Endodermal cell (in vitro differentiated cells): ENCODE measurements around the gene ETNK1. TPM values are rescaled to one million over a fixed set of nuclear protein-coding genes. Genes with fewer than 3 reads are reported as not detected.

Experiments used
- DNase-seq: peaks from one replicate; pipeline ENCODE4 v3.0.0-alpha.2; 2017
- H3K27ac ChIP-seq: 2 replicates; pipeline ENCODE4 v1.5.1; 2013; ENCODE audit warnings: mild to moderate bottlenecking, low read depth, low read length, moderate library complexity
- H3K27me3 ChIP-seq: 2 replicates; pipeline ENCODE4 v1.6.1; 2013; ENCODE audit warnings: mild to moderate bottlenecking, low read length, moderate library complexity; ENCODE audit not compliant: insufficient read depth, control insufficient read depth, poor library complexity, severe bottlenecking
- H3K36me3 ChIP-seq: 2 replicates; pipeline ENCODE4 v1.7.0; 2013; ENCODE audit warnings: mild to moderate bottlenecking, low read length, moderate library complexity; ENCODE audit not compliant: control insufficient read depth, insufficient read depth
- H3K4me1 ChIP-seq: one replicate; pipeline ENCODE4 v1.7.0; 2013; ENCODE audit warnings: low read length; ENCODE audit not compliant: control insufficient read depth, insufficient read depth
- H3K4me3 ChIP-seq: 2 replicates; pipeline ENCODE4 v1.5.1; 2013; ENCODE audit warnings: mild to moderate bottlenecking, low read length, moderate library complexity
- H3K9ac ChIP-seq: 2 replicates; pipeline ENCODE4 v1.6.1; 2013; ENCODE audit warnings: mild to moderate bottlenecking, low read length, moderate library complexity; ENCODE audit not compliant: poor library complexity, severe bottlenecking; ENCODE audit errors: extremely low read depth
- H3K9me3 ChIP-seq: 2 replicates; pipeline ENCODE4 v1.6.1; 2013; ENCODE audit warnings: mild to moderate bottlenecking, low read length, moderate library complexity; ENCODE audit not compliant: control insufficient read depth
- H3K27ac Mint-ChIP-seq: 2 replicates; pipeline ENCODE4 v1.8.0; 2020; ENCODE audit warnings: mixed read lengths
- H3K27me3 Mint-ChIP-seq: 2 replicates; pipeline ENCODE4 v1.8.0; 2021; ENCODE audit warnings: mild to moderate bottlenecking, mixed read lengths; ENCODE audit not compliant: insufficient read depth
- H3K36me3 Mint-ChIP-seq: 2 replicates; pipeline ENCODE4 v1.8.0; 2020; ENCODE audit warnings: low read depth, mixed read lengths
- H3K4me1 Mint-ChIP-seq: 2 replicates; pipeline ENCODE4 v1.8.0; 2020; ENCODE audit warnings: mixed read lengths
- H3K4me3 Mint-ChIP-seq: 2 replicates; pipeline ENCODE4 v1.8.0; 2020; ENCODE audit warnings: mild to moderate bottlenecking, moderate library complexity, mixed read lengths
- H3K9me3 Mint-ChIP-seq: 2 replicates; pipeline ENCODE4 v1.8.0; 2020; ENCODE audit warnings: mild to moderate bottlenecking, mixed read lengths
- CTCF ChIP-seq: fragments of 200-600 bp; sonication (generic); conservative IDR thresholded peaks from 2 replicates; pipeline ENCODE4 v1.5.0; 2021; ENCODE audit warnings: antibody characterized with exemption, mild to moderate bottlenecking
- WGBS, 2 experiments: methylation state at CpG; one replicate each; pipeline versions ENCODE4 v1.1.5 to v1.1.7; 2013; ENCODE audit warnings: missing lambda C conversion rate in 2 of 2, mixed read lengths in 1 of 2; ENCODE audit not compliant: insufficient coverage in 1 of 2, insufficient read length in 1 of 2; 5-methylcytosine and 5-hydroxymethylcytosine counted together
- total RNA-seq, 2 donors: library from RNA; stranded (reverse); fragmentation: NEBNext Ultra II Directional in 1 of 2; extraction: Animal tissue kit (Norgen Biotek cat#: 25700) in 1 of 2; gene quantifications; 2 replicates in 1 of 2; 3 replicates in 1 of 2; pipeline ENCODE4 v1.2.1, GENCODE V29; 2021

The ETNK1 gene
- total RNA-seq, 2 donors from 2014 or later, result 84.9 to 187 TPM

DNA sequence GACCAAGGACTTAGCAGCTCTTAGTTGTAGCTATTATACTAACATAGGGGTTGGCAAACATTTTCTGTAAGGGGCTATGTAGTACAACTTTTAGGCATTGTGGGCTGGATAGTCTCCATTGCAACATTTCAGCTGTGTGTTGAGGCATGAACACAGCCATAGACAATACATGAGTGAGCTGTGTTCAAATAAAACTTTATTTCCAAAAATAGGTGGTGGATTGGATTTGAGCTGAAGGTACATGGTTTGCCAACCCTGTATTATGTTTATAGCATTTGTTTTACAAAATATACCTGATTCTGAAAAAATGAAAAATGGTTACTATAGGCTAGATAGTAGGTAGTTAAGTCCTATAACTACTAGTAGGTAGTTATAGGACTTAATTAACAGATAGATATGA, 40.5 kb downstream of the ETNK1 start:
- Mint-ChIP-seq H3K36me3 (peaks cover 40% of the 10 kb centered on the region), H3K4me3 (no peak overlapping the region), H3K27ac (no peak overlapping the region), H3K9me3 (no peaks in the 10 kb centered on the region), H3K27me3 (no peaks in the 10 kb centered on the region), H3K4me1 (peaks cover 2% of the 10 kb centered on the region)
- no peaks in the 10 kb centered on the region for H3K9me3 ChIP-seq
- no peaks in the 10 kb centered on the region for H3K4me1 ChIP-seq
- H3K36me3 ChIP-seq, result peaks cover 73% of the 10 kb centered on the region
- H3K4me3 ChIP-seq, result no peak overlapping the region
- no peaks in the 10 kb centered on the region for H3K27me3 ChIP-seq
- H3K9ac ChIP-seq, result no peak overlapping the region
- H3K27ac ChIP-seq, result no peak overlapping the region
- no peak for DNase-seq
- TF ChIP-seq CTCF, result no peak

DNA sequence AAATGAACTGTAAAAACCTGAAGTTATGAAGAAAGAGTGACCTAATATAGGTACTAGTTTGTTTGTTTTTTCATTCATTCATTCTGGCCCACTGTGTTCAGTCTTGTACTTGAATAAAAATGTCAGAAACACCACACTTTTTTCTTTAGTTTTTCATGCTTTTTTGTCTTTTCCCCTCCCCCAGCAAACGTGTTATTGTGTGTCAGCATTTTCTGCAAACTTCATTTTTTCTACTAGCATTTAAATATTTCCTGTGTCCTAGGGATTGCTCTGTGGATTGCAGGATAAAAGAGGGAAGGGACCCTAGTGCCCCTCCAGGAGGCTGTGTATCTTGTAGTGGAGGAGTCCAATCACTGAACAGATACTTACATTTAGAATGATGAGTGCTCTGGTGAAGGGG, 42.2 kb downstream of the ETNK1 start:
- Histone ChIP-seq H3K36me3 (peaks cover 73% of the 10 kb centered on the region), H3K9ac (no peak overlapping the region), H3K27me3 (no peaks in the 10 kb centered on the region), H3K27ac (no peak overlapping the region), H3K9me3 (no peaks in the 10 kb centered on the region), H3K4me3 (no peak overlapping the region), H3K4me1 (no peaks in the 10 kb centered on the region)
- Mint-ChIP-seq H3K9me3 (no peaks in the 10 kb centered on the region), H3K36me3 (peaks cover 39% of the 10 kb centered on the region), H3K27ac (peak overlapping the region; percentile 15), H3K4me1 (peaks cover 2% of the 10 kb centered on the region), H3K27me3 (no peaks in the 10 kb centered on the region), H3K4me3 (no peak overlapping the region)
- WGBS, 2 experiments, result no CpG with 5 or more reads among the region's 1 CpG
- no peak for DNase-seq
- TF ChIP-seq CTCF, result no peak

- no peak overlapping the region for H3K4me3 ChIP-seq
- no peak for DNase-seq
- H3K36me3 ChIP-seq, result peaks cover 74% of the 10 kb centered on the region
- Mint-ChIP-seq H3K27me3 (no peaks in the 10 kb centered on the region), H3K4me1 (peaks cover 2% of the 10 kb centered on the region), H3K9me3 (no peaks in the 10 kb centered on the region), H3K4me3 (no peak overlapping the region), H3K36me3 (peaks cover 46% of the 10 kb centered on the region), H3K27ac (no peak overlapping the region)
- H3K27me3 ChIP-seq, result no peaks in the 10 kb centered on the region
- no peak overlapping the region for H3K9ac ChIP-seq
- no peak overlapping the region for H3K27ac ChIP-seq
- H3K9me3 ChIP-seq, result no peaks in the 10 kb centered on the region
- TF ChIP-seq CTCF, result no peak
- H3K4me1 ChIP-seq, result no peaks in the 10 kb centered on the region
- 96 to 100% methylated on average over 4 to 6 of the region's 6 CpGs for WGBS, 2 experiments
Observed at GRCh38 chr12:22668441-22668840, 43.5 kb downstream of the ETNK1 start.
